ENCODE results near the gene CAV3.
"Not testable (repeated sequence)": the region's sequence is repeated elsewhere in the genome, so short reads cannot be mapped to it uniquely, and the experiment has no call there.

The CAV3 gene

DNA sequence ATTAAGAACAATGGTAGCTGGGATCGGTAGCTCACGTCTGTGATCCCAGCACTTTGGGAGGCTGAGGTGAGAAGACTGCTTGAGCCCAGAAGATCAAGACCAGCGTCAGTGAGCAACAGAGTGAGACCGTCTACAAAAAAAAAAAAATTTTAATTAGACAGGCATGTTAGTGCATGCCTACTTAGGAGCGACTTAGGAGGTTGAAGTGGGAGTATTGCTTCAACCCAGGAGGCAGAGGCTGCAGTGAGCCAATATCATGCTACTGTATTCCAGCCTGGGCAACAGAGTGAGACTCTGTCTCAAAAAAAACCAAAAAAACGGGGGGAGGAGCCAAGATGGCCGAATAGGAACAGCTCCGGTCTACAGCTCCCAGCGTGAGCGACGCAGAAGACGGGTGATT is 17.8 kb upstream of the CAV3 start:
- H3K4me3 ChIP-seq (ENCODE audit: low read depth, low read length); H3K27me3 ChIP-seq (ENCODE audit: insufficient read depth, low read length); H3K27ac ChIP-seq (ENCODE audit: low read depth, low read length): not testable (repeated sequence)

GRCh38 chr3:8722808-8723207 is 10.8 kb upstream of the CAV3 start:
- Histone ChIP-seq H3K4me3 (ENCODE audit: low read depth, low read length) (no peak overlapping the region), H3K27me3 (ENCODE audit: insufficient read depth, low read length) (no peaks in the 10 kb centered on the region), H3K27ac (ENCODE audit: low read depth, low read length) (no peak overlapping the region), H3K36me3 (ENCODE audit: insufficient read depth, low read length) (no peaks in the 10 kb centered on the region), H3K79me2 (ENCODE audit: control insufficient read depth, insufficient read depth, low read length, unreplicated experiment) (no peaks in the 10 kb centered on the region), H2AFZ (ENCODE audit: low read length, unreplicated experiment) (no peak overlapping the region), H3K4me1 (ENCODE audit: control insufficient read depth, insufficient read depth, low read length, unreplicated experiment) (no peaks in the 10 kb centered on the region)

More for the DNA sequence above, 17.8 kb upstream of the CAV3 start:
- peaks cover 15% of the 10 kb centered on the region for H3K4me1 ChIP-seq (ENCODE audit: control insufficient read depth, insufficient read depth, low read length, unreplicated experiment)
- H2AFZ ChIP-seq (ENCODE audit: low read length, unreplicated experiment); H3K36me3 ChIP-seq (ENCODE audit: insufficient read depth, low read length); H3K79me2 ChIP-seq (ENCODE audit: control insufficient read depth, insufficient read depth, low read length, unreplicated experiment): not testable (repeated sequence)

DNA sequence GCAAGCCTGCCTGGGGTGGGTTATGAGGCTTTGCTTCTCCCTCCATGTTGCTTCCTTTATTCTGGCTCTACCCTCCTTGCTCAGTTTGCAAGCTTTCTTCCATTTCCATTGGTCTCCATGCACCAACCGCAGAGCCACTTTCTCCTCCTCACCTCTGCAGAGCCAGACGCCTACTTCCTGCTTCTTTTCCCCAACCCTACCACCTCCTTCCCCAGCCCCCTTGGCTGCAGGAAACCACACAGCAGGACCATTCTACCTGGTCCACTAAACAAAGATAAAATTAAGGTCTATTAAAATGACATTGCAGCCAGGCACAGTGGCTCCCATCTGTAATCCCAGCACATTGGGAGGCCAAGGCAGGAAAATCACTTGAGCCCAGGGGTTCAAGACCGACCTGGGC is 10.0 kb upstream of the CAV3 start:
- Histone ChIP-seq H3K27ac (ENCODE audit: low read depth, low read length) (no peak overlapping the region), H3K27me3 (ENCODE audit: insufficient read depth, low read length) (no peaks in the 10 kb centered on the region), H3K4me3 (ENCODE audit: low read depth, low read length) (no peak overlapping the region), H3K79me2 (ENCODE audit: control insufficient read depth, insufficient read depth, low read length, unreplicated experiment) (no peaks in the 10 kb centered on the region), H2AFZ (ENCODE audit: low read length, unreplicated experiment) (no peak overlapping the region), H3K36me3 (ENCODE audit: insufficient read depth, low read length) (no peaks in the 10 kb centered on the region), H3K4me1 (ENCODE audit: control insufficient read depth, insufficient read depth, low read length, unreplicated experiment) (no peaks in the 10 kb centered on the region)

DNA sequence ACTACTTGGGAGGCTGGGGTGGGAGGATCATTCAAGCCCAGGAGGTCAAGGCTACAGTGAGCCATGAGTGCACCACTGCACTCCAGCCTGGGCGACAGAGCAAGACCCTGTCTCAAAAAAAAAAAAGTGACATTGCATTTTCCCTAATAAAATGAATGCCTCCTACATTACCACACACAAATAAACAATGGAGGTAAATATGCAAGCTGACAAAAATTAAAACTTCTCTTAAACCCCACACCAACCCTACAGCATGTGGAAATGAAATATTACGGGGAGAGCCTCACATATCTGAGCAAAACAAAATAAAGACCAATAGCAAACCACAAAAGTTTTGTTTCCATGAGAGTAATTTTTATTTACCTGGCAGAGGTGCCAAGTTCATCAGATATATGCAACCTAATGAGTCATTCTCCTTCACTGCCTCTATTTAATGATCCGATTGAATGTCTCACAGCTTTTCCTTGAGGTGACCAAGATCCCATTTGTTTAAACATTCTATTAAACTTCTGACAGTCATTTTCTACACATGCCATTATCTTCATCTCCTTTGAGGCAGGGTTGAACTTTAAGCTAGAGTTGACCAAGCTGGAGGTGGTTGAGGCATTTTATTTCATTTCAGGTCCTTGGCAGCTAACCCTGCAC is 9.4 kb upstream of the CAV3 start:
- Histone ChIP-seq H3K79me2 (ENCODE audit: control insufficient read depth, insufficient read depth, low read length, unreplicated experiment) (no peaks in the 10 kb centered on the region), H3K27ac (ENCODE audit: low read depth, low read length) (no peak overlapping the region), H2AFZ (ENCODE audit: low read length, unreplicated experiment) (no peak overlapping the region), H3K4me1 (ENCODE audit: control insufficient read depth, insufficient read depth, low read length, unreplicated experiment) (no peaks in the 10 kb centered on the region), H3K4me3 (ENCODE audit: low read depth, low read length) (no peak overlapping the region), H3K27me3 (ENCODE audit: insufficient read depth, low read length) (no peaks in the 10 kb centered on the region), H3K36me3 (ENCODE audit: insufficient read depth, low read length) (no peaks in the 10 kb centered on the region)

DNA sequence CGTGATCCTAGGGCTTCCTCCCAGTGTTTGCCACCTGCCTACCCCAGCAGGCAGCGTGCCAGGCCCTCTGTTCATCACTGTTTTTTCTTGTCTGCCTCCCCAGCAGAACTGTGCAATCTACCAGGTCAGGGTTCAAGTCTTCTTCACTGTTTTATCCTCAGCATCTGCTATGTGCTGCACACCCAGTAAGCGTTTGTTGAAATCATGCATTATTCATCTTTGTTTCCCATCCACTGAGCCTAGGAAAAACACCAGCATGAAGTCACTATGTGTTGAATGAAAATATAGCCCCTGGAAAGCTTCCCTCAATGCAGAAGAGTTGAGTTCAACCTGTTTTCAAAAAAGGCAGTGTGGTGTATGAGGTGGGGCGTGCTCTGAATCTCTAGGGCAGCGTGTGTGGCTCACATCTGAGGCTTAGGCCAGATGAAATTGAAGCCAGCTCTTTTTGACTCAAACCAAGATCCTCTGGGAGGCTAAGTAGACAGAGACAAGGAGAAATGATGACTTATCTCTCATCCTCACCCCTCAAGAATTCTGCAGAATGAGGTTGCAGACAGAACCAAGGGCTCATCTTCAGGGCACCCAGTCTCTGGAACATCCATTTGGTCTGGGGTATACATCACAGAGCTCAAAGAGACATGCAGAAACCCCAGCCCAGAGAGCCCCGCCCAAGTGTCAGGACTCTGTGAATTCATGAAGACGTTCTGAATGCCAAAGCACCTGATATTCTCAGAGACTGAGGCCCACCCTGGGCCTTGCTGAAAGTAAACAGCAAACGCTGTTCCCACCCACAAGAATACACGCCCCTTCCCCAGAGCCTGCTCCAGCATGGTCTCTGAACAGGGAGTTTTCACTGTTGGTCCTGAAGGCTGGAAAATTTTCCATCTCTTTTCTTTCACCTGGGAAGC is 5.7 kb upstream of the CAV3 start:
- H2AFZ ChIP-seq (ENCODE audit: low read length, unreplicated experiment) = no peak overlapping the region
- no peak overlapping the region for H3K27ac ChIP-seq (ENCODE audit: low read depth, low read length)
- no peaks in the 10 kb centered on the region for H3K79me2 ChIP-seq (ENCODE audit: control insufficient read depth, insufficient read depth, low read length, unreplicated experiment)
- peaks cover 5% of the 10 kb centered on the region for H3K4me1 ChIP-seq (ENCODE audit: control insufficient read depth, insufficient read depth, low read length, unreplicated experiment)
- no peaks in the 10 kb centered on the region for H3K27me3 ChIP-seq (ENCODE audit: insufficient read depth, low read length)
- H3K4me3 ChIP-seq (ENCODE audit: low read depth, low read length) = no peak overlapping the region
- no peaks in the 10 kb centered on the region for H3K36me3 ChIP-seq (ENCODE audit: insufficient read depth, low read length)

- Histone ChIP-seq H3K36me3 (ENCODE audit: insufficient read depth, low read length) (no peaks in the 10 kb centered on the region), H3K4me3 (ENCODE audit: low read depth, low read length) (no peak overlapping the region), H3K27ac (ENCODE audit: low read depth, low read length) (no peak overlapping the region), H3K79me2 (ENCODE audit: control insufficient read depth, insufficient read depth, low read length, unreplicated experiment) (no peaks in the 10 kb centered on the region), H3K4me1 (ENCODE audit: control insufficient read depth, insufficient read depth, low read length, unreplicated experiment) (peaks cover 5% of the 10 kb centered on the region), H2AFZ (ENCODE audit: low read length, unreplicated experiment) (no peak overlapping the region), H3K27me3 (ENCODE audit: insufficient read depth, low read length) (no peaks in the 10 kb centered on the region)
These were observed 4.1 kb upstream of the CAV3 start for GRCh38 chr3:8729479-8729878.

DNA sequence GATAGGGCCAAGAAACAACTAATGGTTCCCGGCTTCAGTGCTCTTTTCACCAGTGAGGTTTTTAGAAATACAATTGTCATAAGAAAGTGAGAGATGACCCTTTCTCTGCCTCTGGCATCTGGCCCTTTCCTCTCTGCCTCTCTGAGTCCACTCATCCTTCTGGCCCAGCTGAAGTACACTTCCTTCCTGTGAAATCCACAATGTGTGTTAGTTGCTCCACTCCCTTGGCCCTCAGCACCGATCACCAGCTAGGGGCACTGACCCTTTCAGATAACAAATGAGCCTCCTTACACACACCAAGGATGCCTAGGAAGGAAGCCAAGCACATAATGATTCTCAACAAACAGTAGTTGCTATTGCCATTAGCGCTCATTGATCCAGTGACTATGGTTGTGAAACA is 2.9 kb upstream of the CAV3 start:
- Histone ChIP-seq H3K4me3 (ENCODE audit: low read depth, low read length) (no peak overlapping the region), H3K27me3 (ENCODE audit: insufficient read depth, low read length) (no peaks in the 10 kb centered on the region), H2AFZ (ENCODE audit: low read length, unreplicated experiment) (no peak overlapping the region), H3K4me1 (ENCODE audit: control insufficient read depth, insufficient read depth, low read length, unreplicated experiment) (peaks cover 5% of the 10 kb centered on the region), H3K36me3 (ENCODE audit: insufficient read depth, low read length) (no peaks in the 10 kb centered on the region), H3K27ac (ENCODE audit: low read depth, low read length) (no peak overlapping the region), H3K79me2 (ENCODE audit: control insufficient read depth, insufficient read depth, low read length, unreplicated experiment) (no peaks in the 10 kb centered on the region)

DNA sequence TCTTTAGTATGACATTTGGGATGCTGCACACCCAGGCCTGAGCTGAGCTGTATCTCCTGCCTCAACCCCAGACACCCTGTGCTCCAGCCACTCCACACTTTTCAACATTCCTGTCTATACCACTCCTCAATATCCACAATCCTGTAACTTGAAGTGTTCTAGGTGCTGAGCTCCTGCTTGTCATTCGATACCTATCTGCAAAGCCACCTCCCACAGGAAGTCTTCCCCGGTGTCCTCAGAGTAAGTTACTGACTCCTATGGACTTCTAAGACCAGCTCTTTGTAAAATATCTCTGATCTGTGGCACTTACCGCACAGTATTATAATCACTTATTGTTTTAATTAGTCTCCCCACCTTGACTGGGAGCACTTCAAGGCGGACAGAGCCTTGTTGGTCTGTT is 1.2 kb upstream of the CAV3 start:
- Histone ChIP-seq H3K4me1 (ENCODE audit: control insufficient read depth, insufficient read depth, low read length, unreplicated experiment) (peaks cover 5% of the 10 kb centered on the region), H3K36me3 (ENCODE audit: insufficient read depth, low read length) (no peaks in the 10 kb centered on the region), H3K27me3 (ENCODE audit: insufficient read depth, low read length) (no peaks in the 10 kb centered on the region), H3K79me2 (ENCODE audit: control insufficient read depth, insufficient read depth, low read length, unreplicated experiment) (no peaks in the 10 kb centered on the region), H3K27ac (ENCODE audit: low read depth, low read length) (no peak overlapping the region), H3K4me3 (ENCODE audit: low read depth, low read length) (no peak overlapping the region), H2AFZ (ENCODE audit: low read length, unreplicated experiment) (no peak overlapping the region)

- H3K4me1 ChIP-seq (ENCODE audit: control insufficient read depth, insufficient read depth, low read length, unreplicated experiment) = peaks cover 5% of the 10 kb centered on the region
- H3K27me3 ChIP-seq (ENCODE audit: insufficient read depth, low read length) = no peaks in the 10 kb centered on the region
- H3K27ac ChIP-seq (ENCODE audit: low read depth, low read length) = no peak overlapping the region
- no peaks in the 10 kb centered on the region for H3K79me2 ChIP-seq (ENCODE audit: control insufficient read depth, insufficient read depth, low read length, unreplicated experiment)
- H2AFZ ChIP-seq (ENCODE audit: low read length, unreplicated experiment) = no peak overlapping the region
- no peak overlapping the region for H3K4me3 ChIP-seq (ENCODE audit: low read depth, low read length)
- no peaks in the 10 kb centered on the region for H3K36me3 ChIP-seq (ENCODE audit: insufficient read depth, low read length)
These were observed 706 bp downstream of the CAV3 start for GRCh38 chr3:8734137-8734878.

DNA sequence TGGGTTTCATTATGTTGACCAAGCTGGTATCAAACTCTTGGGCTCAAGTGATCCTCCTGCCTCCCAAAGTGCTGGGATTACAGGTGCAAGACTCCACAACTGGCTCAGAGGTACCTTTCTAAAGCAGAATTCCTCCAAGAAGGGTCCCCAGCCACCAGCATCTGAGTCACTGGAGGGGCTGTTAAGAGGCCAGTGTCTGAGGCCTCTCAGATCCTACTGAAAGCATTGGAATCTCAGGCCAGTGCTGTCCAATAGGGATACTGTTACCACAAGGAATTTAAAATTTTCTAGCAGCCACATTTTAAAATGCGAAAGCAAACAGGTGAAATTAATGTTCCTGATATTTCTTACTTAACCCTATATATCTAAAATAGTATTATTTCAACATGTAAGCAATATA is 1.3 kb downstream of the CAV3 start:
- Histone ChIP-seq H3K4me1 (ENCODE audit: control insufficient read depth, insufficient read depth, low read length, unreplicated experiment) (peaks cover 9% of the 10 kb centered on the region), H3K79me2 (ENCODE audit: control insufficient read depth, insufficient read depth, low read length, unreplicated experiment) (no peaks in the 10 kb centered on the region), H3K27me3 (ENCODE audit: insufficient read depth, low read length) (no peaks in the 10 kb centered on the region), H3K36me3 (ENCODE audit: insufficient read depth, low read length) (no peaks in the 10 kb centered on the region), H3K27ac (ENCODE audit: low read depth, low read length) (no peak overlapping the region), H2AFZ (ENCODE audit: low read length, unreplicated experiment) (no peak overlapping the region), H3K4me3 (ENCODE audit: low read depth, low read length) (no peak overlapping the region)
